Panc1 (cell line): ENCODE results near the gene RBMS1. TPM values are rescaled to one million over a fixed set of nuclear protein-coding genes. Genes with fewer than 3 reads are reported as not detected.

Source experiments
- ATAC-seq: fragments of 200-7000 bp; cut with Tn5 transposase; 2 replicates; pipeline ENCODE4 v1.9.1; 2020; ENCODE audit warnings: mild to moderate bottlenecking, moderate library complexity
- BruUV-seq: library from RNA; stranded (reverse); fragments of 400-500 nt; replicated peaks from 2 replicates; lab custom pipeline; 2021; lab: Mats Ljungman, UMichigan
- CTCF ChIA-PET: fragments of 300-600 bp; sonication (Branson Sonifier 250); formaldehyde crosslinking; loops from one replicate; lab custom pipeline; 2022; ENCODE audit warnings: antibody characterized with exemption; lab: Charles Lee
- POLR2A ChIA-PET: fragments of 300-600 bp; sonication (Branson Sonifier 250); formaldehyde crosslinking; loops from one replicate; lab custom pipeline; 2022; ENCODE audit warnings: antibody characterized with exemption; lab: Charles Lee
- DNase-seq: peaks from one replicate; pipeline ENCODE4 v3.0.0-alpha.2; 2010; ENCODE audit warnings: low read depth, low spot score
- H3K27ac ChIP-seq: 2 replicates; pipeline ENCODE4 v1.5.1; 2011; ENCODE audit warnings: mild to moderate bottlenecking, low read length, inconsistent platforms
- H3K27me3 ChIP-seq: fragments of 200-500 bp; sonication (Bioruptor generic); 2 replicates; pipeline ENCODE4 v1.6.0; 2014; ENCODE audit warnings: low read length, inconsistent platforms; ENCODE audit not compliant: control insufficient read depth, insufficient read depth
- H3K36me3 ChIP-seq: fragments of 200-500 bp; sonication (Bioruptor generic); 2 replicates; pipeline ENCODE4 v1.5.1; 2014; ENCODE audit warnings: inconsistent platforms, mild to moderate bottlenecking, low read length, moderate library complexity; ENCODE audit not compliant: control insufficient read depth, insufficient read depth
- H3K4me1 ChIP-seq: 2 replicates; pipeline ENCODE4 v1.5.1; 2011; ENCODE audit warnings: inconsistent platforms, mild to moderate bottlenecking, low read length, moderate library complexity; ENCODE audit not compliant: control insufficient read depth, insufficient read depth
- H3K4me3 ChIP-seq, 2 experiments: 2 replicates each; pipeline ENCODE4 v1.5.1; 2011 to 2012; ENCODE audit warnings: low read depth in 2 of 2, low read length in 2 of 2, mild to moderate bottlenecking in 2 of 2, inconsistent platforms in 1 of 2, moderate library complexity in 1 of 2
- H3K9me3 ChIP-seq: fragments of 200-500 bp; sonication (Bioruptor generic); 2 replicates; pipeline ENCODE4 v1.5.1; 2014; ENCODE audit warnings: low read depth, mild to moderate bottlenecking, inconsistent platforms, low read length, moderate library complexity; ENCODE audit not compliant: control insufficient read depth, insufficient read depth
- POLR2AphosphoS5 ChIP-seq: IDR thresholded peaks from 2 replicates; pipeline ENCODE4 v1.6.1; 2012; ENCODE audit warnings: mild to moderate bottlenecking, low read depth, low read length, moderate library complexity
- SIN3A ChIP-seq: IDR thresholded peaks from 2 replicates; pipeline ENCODE4 v1.6.1; 2012; ENCODE audit warnings: low read depth, mild to moderate bottlenecking, low read length, moderate library complexity, borderline replicate concordance; ENCODE audit not compliant: insufficient read depth
- TCF7L2 ChIP-seq: IDR thresholded peaks from 2 replicates; pipeline ENCODE4 v1.6.1; 2011; ENCODE audit warnings: mild to moderate bottlenecking, low read depth, low read length, inconsistent platforms
- in situ Hi-C: cut with HindIII; loops from 2 replicates; pipeline ENCODE4 v1.10.0; 2016; ENCODE audit warnings: low sequenced_read_pairs, low pct_unique_long_range_greater_than_20kb
- intact Hi-C: fragments of 100-400 bp; cut with micrococcal nuclease; formaldehyde crosslinking; loops from one replicate; pipeline ENCODE4 v1.10.0; 2022; ENCODE audit not compliant: unreplicated experiment
- total RNA-seq: library from RNA; stranded (reverse); gene quantifications from one replicate; pipeline ENCODE4 v1.2.1, GENCODE V29; 2021; ENCODE audit not compliant: unreplicated experiment
- TF ChIP-seq, protein P1 (sequence below), 2 experiments: IDR thresholded peaks; 2 replicates each; pipeline ENCODE4 v1.6.1; 2011 to 2012; ENCODE audit warnings: low read depth in 2 of 2, control low read depth in 1 of 2, low read length in 1 of 2, mild to moderate bottlenecking in 1 of 2, moderate library complexity in 1 of 2; ENCODE audit not compliant: insufficient read depth in 1 of 2
- TF ChIP-seq, protein P2 (sequence below): fragments of 450-650 bp; IDR thresholded peaks from 2 replicates; pipeline ENCODE4 v1.5.1; 2017; ENCODE audit warnings: mild to moderate bottlenecking

The RBMS1 gene
- total RNA-seq, 1 experiment from 2014 or later = 67.0 TPM

DNA sequence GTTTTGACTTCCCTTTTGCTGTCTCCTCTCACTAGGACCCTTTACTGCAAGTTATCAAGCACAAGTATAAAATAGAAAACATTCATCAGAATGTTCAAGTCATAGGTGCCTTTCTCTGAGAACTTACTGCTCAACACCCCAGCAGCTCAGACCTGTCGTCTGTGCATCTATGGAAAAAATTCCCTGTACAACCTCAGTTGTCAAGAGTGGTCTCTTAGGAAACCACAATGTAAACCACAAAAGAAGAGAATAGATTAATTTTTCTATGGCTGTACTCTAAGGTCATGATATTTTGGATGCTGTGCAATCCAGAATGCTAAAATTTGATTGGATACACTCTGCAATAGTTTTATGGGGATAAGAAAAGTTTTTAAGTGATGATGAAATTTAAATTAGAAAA is 84.1 kb downstream of the RBMS1 start:
- H3K4me1 ChIP-seq = peaks cover 27% of the 10 kb centered on the region

DNA sequence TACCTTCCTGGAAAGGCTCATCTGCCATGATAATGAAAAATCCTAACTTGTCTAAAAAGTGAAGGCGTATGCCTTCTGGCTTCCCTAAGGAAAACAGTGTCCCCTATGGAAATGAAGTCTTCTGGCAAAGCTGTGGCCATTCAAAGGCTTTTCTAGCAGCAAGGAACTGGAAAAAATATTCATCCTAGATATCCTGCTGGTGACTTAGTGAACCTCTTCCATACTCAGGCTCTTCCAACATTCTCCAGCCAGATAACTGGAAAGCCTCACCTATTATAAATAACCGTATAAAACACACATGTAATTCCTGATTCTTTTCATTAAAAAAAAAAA is 84.7 kb downstream of the RBMS1 start:
- in situ Hi-C loops (no loop called here), intact Hi-C loops (loop anchor here (10.0 kb wide), 1 partner anchor 566 kb away; no protein-coding TSS in a partner anchor)
- DNase-seq (no peak), ATAC-seq (no peak)
- BruUV-seq = no TSS peak
- Histone ChIP-seq H3K27ac (peak overlapping the region; percentile 95), H3K9me3 (no peaks in the 10 kb centered on the region), H3K27me3 (no peaks in the 10 kb centered on the region), H3K4me1 (peaks cover 31% of the 10 kb centered on the region), H3K4me3 (peak overlapping the region; percentile 67 to 84), H3K36me3 (no peaks in the 10 kb centered on the region)
- TF ChIP-seq, protein P1, sequence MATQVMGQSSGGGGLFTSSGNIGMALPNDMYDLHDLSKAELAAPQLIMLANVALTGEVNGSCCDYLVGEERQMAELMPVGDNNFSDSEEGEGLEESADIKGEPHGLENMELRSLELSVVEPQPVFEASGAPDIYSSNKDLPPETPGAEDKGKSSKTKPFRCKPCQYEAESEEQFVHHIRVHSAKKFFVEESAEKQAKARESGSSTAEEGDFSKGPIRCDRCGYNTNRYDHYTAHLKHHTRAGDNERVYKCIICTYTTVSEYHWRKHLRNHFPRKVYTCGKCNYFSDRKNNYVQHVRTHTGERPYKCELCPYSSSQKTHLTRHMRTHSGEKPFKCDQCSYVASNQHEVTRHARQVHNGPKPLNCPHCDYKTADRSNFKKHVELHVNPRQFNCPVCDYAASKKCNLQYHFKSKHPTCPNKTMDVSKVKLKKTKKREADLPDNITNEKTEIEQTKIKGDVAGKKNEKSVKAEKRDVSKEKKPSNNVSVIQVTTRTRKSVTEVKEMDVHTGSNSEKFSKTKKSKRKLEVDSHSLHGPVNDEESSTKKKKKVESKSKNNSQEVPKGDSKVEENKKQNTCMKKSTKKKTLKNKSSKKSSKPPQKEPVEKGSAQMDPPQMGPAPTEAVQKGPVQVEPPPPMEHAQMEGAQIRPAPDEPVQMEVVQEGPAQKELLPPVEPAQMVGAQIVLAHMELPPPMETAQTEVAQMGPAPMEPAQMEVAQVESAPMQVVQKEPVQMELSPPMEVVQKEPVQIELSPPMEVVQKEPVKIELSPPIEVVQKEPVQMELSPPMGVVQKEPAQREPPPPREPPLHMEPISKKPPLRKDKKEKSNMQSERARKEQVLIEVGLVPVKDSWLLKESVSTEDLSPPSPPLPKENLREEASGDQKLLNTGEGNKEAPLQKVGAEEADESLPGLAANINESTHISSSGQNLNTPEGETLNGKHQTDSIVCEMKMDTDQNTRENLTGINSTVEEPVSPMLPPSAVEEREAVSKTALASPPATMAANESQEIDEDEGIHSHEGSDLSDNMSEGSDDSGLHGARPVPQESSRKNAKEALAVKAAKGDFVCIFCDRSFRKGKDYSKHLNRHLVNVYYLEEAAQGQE (IDR thresholded peaks at IDR 0.05; ENCODE audit: insufficient read depth in 1 of 2, low read depth in 2 of 2, low read length in 1 of 2) = no peak
- TF ChIP-seq, protein P2, sequence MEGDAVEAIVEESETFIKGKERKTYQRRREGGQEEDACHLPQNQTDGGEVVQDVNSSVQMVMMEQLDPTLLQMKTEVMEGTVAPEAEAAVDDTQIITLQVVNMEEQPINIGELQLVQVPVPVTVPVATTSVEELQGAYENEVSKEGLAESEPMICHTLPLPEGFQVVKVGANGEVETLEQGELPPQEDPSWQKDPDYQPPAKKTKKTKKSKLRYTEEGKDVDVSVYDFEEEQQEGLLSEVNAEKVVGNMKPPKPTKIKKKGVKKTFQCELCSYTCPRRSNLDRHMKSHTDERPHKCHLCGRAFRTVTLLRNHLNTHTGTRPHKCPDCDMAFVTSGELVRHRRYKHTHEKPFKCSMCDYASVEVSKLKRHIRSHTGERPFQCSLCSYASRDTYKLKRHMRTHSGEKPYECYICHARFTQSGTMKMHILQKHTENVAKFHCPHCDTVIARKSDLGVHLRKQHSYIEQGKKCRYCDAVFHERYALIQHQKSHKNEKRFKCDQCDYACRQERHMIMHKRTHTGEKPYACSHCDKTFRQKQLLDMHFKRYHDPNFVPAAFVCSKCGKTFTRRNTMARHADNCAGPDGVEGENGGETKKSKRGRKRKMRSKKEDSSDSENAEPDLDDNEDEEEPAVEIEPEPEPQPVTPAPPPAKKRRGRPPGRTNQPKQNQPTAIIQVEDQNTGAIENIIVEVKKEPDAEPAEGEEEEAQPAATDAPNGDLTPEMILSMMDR = peak; percentile 11; the same call in 1 of the 2 replicates
- ChIA-PET CTCF (interaction anchor here (1.1 kb wide), 1 partner anchor 9 kb away, joined by 3 read pairs; no protein-coding TSS in a partner anchor), POLR2A (no interaction called here)

More for the DNA sequence above, 84.1 kb downstream of the RBMS1 start:
- no TSS peak for BruUV-seq
- ChIA-PET POLR2A (no interaction called here), CTCF (no interaction called here)
- ATAC-seq (no peak), DNase-seq (no peak)
- in situ Hi-C loops (no loop called here), intact Hi-C loops (loop anchor here (10.0 kb wide), 1 partner anchor 565 kb away; no protein-coding TSS in a partner anchor)
- Histone ChIP-seq H3K9me3 (no peaks in the 10 kb centered on the region), H3K36me3 (no peaks in the 10 kb centered on the region), H3K4me3 (no peak overlapping the region), H3K27me3 (no peaks in the 10 kb centered on the region), H3K27ac (no peak overlapping the region; the same call in 1 of the 2 replicates)
- TF ChIP-seq SIN3A = no peak
- TF ChIP-seq TCF7L2 = no peak
- TF ChIP-seq, protein P2 = no peak
- no peak for TF ChIP-seq POLR2AphosphoS5
